Activated T-cell treated with anti-CD3 and anti-CD28 coated beads, Interleukin-2, amount 50 U/mL, for 48 hours (primary cell): Measurements from ENCODE around the gene VARS1.
A peak's percentile ranks its signal among the peaks of the same experiment; 100 is the strongest.

Source experiments
- DNase-seq, 2 experiments: peaks; one replicate each; pipeline ENCODE4 v3.0.0-alpha.2; 2020

Gene VARS1

GRCh38 chr6:31792761-31793171 lies 2.8 kb downstream of the VARS1 start:
- DNase-seq = no peak

GRCh38 chr6:31792090-31792374 lies 3.5 kb downstream of the VARS1 start:
- DNase-seq = no peak

GRCh38 chr6:31791324-31792089 lies 4.0 kb downstream of the VARS1 start:
- peak; percentile 63 to 68 for DNase-seq

GRCh38 chr6:31785475-31785874 lies 10.1 kb downstream of the VARS1 start:
- DNase-seq = no peak

GRCh38 chr6:31784098-31784925 lies 11.2 kb downstream of the VARS1 start:
- DNase-seq = no peak

- no peak for DNase-seq
Observed at GRCh38 chr6:31782126-31782855, 13.3 kb downstream of the VARS1 start.

- no peak for DNase-seq
Observed at GRCh38 chr6:31781244-31782125, 14.1 kb downstream of the VARS1 start.

- DNase-seq = no peak
Observed at GRCh38 chr6:31780507-31781243, 14.9 kb downstream of the VARS1 start.

GRCh38 chr6:31779908-31780307 lies 15.6 kb downstream of the VARS1 start:
- DNase-seq = no peak

- no peak for DNase-seq
Observed at GRCh38 chr6:31778999-31779885, 16.3 kb downstream of the VARS1 start.

GRCh38 chr6:31778193-31778592 lies 17.4 kb downstream of the VARS1 start:
- DNase-seq = no peak

GRCh38 chr6:31777667-31778050 lies 17.9 kb downstream of the VARS1 start:
- no peak for DNase-seq

- peak; percentile 87 to 88 for DNase-seq
Observed at GRCh38 chr6:31776989-31777666, 18.4 kb downstream of the VARS1 start, which contains the start of gene VWA7. TSS of gene VWA7 (minus strand) at chr6:31777328. CDS start at chr6:31776779, 549 bp downstream.

- DNase-seq = peak in 1 of 2 experiments; percentile 45
Observed at GRCh38 chr6:31776485-31776988, 19.0 kb downstream of the VARS1 start.

GRCh38 chr6:31775633-31776484 lies 19.7 kb downstream of the VARS1 start:
- DNase-seq = no peak

GRCh38 chr6:31775184-31775583 lies 20.4 kb downstream of the VARS1 start:
- DNase-seq = no peak

GRCh38 chr6:31771992-31772358 lies 23.6 kb downstream of the VARS1 start:
- no peak for DNase-seq

GRCh38 chr6:31770860-31771259 lies 24.7 kb downstream of the VARS1 start:
- DNase-seq = no peak
